ENCODE data around the gene JMJD4.

Gene JMJD4

DNA sequence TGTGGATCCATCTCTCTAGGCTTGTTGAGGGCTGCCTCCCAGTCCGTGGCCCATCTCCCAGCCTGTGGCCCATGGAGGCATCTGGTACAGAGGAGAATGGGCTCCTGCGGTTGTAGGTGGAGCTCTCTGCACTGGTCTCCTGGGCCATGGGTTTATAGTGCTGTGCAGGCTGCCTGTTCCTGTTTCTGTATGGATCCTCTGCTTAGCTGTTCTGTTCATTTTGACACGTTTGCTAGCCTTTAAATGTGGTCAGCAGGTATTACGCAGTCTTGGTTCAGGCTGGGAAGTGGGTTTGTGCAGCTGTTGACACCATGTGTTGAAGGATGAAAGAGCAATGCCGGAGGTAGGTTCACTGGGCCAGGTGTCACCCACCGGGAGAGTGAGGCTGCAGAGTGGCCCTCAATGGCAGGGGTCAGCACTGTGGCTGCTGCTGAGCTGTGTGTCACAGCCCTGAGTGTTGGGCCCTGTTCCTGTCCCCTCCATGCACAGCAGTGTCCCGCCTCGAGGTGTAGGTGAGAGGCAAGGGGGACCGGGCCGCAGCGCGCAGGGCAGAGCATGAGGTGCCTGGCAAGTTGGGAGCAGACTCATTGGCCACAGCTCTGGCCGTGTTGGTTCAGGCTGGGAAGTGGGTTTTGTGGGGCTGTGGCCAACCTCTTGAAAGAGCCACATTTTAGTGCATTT lies 39.1 kb upstream of the JMJD4 start:
- no peak overlapping the region for H3K4me3 ChIP-seq (ENCODE audit: low read depth, low read length)
- TF ChIP-seq, protein P1, sequence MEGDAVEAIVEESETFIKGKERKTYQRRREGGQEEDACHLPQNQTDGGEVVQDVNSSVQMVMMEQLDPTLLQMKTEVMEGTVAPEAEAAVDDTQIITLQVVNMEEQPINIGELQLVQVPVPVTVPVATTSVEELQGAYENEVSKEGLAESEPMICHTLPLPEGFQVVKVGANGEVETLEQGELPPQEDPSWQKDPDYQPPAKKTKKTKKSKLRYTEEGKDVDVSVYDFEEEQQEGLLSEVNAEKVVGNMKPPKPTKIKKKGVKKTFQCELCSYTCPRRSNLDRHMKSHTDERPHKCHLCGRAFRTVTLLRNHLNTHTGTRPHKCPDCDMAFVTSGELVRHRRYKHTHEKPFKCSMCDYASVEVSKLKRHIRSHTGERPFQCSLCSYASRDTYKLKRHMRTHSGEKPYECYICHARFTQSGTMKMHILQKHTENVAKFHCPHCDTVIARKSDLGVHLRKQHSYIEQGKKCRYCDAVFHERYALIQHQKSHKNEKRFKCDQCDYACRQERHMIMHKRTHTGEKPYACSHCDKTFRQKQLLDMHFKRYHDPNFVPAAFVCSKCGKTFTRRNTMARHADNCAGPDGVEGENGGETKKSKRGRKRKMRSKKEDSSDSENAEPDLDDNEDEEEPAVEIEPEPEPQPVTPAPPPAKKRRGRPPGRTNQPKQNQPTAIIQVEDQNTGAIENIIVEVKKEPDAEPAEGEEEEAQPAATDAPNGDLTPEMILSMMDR (IDR thresholded peaks at IDR 0.05; ENCODE audit: low read depth, low read length, missing control alignments): no peak
- DNase-seq (ENCODE audit: low read depth): no peak

DNA sequence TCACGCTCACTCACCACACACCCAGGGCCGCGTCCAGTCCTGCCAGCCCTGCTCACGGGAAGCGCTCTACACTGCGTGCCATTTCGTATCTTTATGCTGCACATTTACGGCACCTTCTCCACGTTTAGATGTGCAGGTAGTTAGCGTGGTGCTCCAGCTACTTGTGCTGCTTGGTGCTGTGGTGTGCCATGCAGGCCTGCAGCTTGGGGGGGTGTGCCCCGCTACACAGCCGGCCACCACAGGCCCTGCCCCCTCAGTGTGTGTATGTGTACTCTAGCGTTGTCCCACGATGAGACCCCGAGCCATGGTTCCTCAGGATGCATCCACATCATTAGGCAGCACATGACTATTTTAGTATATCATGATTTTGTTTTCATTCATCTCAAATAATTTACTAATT lies 38.5 kb upstream of the JMJD4 start:
- no peak overlapping the region for H3K4me3 ChIP-seq (ENCODE audit: low read depth, low read length)
- no peak for DNase-seq (ENCODE audit: low read depth)
- TF ChIP-seq, protein P1 (IDR thresholded peaks at IDR 0.05; ENCODE audit: low read depth, low read length, missing control alignments): no peak

DNA sequence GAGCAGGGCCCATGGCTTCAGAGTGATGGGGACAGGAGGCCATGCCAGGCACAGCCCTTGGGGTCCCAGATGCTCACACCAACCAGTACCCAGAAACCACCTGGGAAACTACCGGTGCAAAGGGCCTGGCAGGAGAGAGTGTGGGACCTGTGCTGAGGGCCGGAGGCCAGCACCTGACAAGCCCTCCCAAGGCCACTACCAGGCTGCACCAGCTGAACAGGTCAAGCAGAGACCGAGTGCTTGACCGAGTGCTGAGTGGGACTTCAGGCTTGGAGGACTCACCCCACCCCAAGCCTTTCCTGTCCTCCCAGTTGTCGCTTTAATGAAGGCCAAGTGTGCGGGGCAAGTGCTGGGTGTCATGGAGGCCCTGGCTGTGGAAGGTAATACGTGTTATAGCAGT lies 36.7 kb upstream of the JMJD4 start:
- H3K4me3 ChIP-seq (ENCODE audit: low read depth, low read length): no peak overlapping the region
- DNase-seq (ENCODE audit: low read depth): no peak
- TF ChIP-seq, protein P1 (IDR thresholded peaks at IDR 0.05; ENCODE audit: low read depth, low read length, missing control alignments): no peak

DNA sequence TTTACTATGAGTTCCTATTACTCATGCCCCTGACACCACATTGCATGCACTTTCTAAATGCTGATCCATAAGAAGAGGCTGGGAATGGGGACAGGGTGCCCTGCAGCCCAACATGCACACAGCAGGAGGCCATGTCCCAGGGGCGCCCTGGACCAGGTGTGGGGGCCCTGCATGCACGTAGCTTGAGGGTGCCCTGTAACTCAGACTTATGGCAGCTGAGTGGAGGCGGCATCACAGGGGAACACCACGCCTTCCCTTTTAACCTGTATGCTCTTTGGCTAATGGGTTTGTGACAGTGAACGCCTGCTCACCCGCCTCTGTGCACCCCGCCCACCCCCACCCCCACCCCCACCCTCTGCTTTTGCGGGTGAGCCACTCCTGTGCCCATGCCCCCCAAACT lies 36.2 kb upstream of the JMJD4 start:
- TF ChIP-seq, protein P1 (IDR thresholded peaks at IDR 0.05; ENCODE audit: low read depth, low read length, missing control alignments): no peak
- H3K4me3 ChIP-seq (ENCODE audit: low read depth, low read length): no peak overlapping the region
- DNase-seq (ENCODE audit: low read depth): no peak

DNA sequence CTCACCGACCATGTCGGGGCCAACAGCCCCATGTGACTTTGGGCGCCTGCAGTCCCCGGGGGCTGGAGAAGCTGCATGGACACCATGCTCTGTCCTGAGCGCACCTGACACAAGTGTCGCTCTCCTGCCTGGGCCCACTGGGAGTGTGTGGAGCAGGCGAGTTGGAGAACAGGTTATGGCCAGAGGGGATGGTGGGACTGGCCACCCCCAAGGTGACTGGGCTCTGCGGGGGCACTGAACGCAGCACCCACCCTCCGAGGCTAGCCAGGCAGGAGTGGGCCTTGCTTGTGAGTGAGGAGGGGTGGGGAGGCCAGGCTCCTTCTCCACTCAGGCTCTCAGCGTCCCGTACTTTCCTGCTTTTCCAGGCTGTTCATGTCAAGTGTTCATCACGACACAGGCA lies 35.7 kb upstream of the JMJD4 start:
- TF ChIP-seq, protein P1 (IDR thresholded peaks at IDR 0.05; ENCODE audit: low read depth, low read length, missing control alignments): no peak
- DNase-seq (ENCODE audit: low read depth): no peak
- no peak overlapping the region for H3K4me3 ChIP-seq (ENCODE audit: low read depth, low read length)

DNA sequence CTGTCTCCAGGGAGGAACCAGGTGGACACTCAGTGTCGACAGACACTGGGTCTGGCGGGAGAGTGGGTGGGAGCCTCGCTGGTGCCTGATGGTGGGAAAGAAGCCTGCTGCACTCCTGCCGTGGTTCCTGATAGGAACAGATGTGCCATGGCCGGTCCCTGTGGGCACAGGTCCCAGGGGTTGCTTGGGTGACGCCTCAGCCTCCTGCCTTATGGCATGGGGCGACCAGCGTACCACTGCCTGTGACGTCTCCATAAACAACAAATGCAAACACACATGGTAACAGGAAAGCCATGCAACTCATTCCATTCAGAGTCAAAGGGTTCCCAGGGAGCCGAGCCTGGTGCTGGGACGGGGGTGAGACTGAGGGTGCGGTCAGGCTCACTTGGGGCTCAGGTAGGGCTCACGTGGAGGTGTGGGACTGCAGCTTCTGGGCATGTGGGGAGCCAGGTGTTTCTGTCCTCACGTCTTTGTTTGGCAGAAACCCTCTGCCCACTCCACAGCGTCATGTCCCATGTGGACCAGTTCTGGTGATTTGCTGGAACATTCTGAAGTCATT lies 34.9 kb upstream of the JMJD4 start:
- TF ChIP-seq, protein P1 (IDR thresholded peaks at IDR 0.05; ENCODE audit: low read depth, low read length, missing control alignments): no peak
- DNase-seq (ENCODE audit: low read depth): no peak
- no peak overlapping the region for H3K4me3 ChIP-seq (ENCODE audit: low read depth, low read length)

All from GM12864 (cell line).